IMR-90 (cell line): Measurements from ENCODE around the gene HYOU1. TPM values are rescaled to one million over a fixed set of nuclear protein-coding genes. Genes with fewer than 3 reads are reported as not detected.

ENCODE experiments used
- ATAC-seq: fragments of 200-7000 bp; cut with Tn5 transposase; 2 replicates; pipeline ENCODE4 v1.9.1; 2020; ENCODE audit warnings: low read depth, mild to moderate bottlenecking, moderate library complexity
- BruUV-seq: library from RNA; stranded (reverse); fragments of 400-500 nt; replicated peaks from 2 replicates; lab custom pipeline; 2021; lab: Mats Ljungman, UMichigan
- CTCF ChIA-PET: fragments of 300-600 bp; formaldehyde crosslinking; extraction: SDS; loops from one replicate; lab custom pipeline; 2021; ENCODE audit warnings: antibody characterized with exemption; lab: Yijun Ruan, JAX
- POLR2A ChIA-PET: fragments of 300-600 bp; sonication (Branson Sonifier 250); formaldehyde crosslinking; loops from one replicate; lab custom pipeline; 2022; ENCODE audit warnings: antibody characterized with exemption; ENCODE audit not compliant: unreplicated experiment; lab: Charles Lee
- DNase-seq: peaks from one replicate; pipeline ENCODE4 v3.0.0; 2013
- H2AFZ ChIP-seq: replicated peaks from 2 replicates; pipeline ENCODE3; 2013; ENCODE audit warnings: low read length, mild to moderate bottlenecking; ENCODE audit not compliant: poor library complexity
- H2AK5ac ChIP-seq: 2 replicates; pipeline ENCODE4 v1.6.1; 2013; ENCODE audit warnings: low read depth, low read length, inconsistent platforms
- H2AK9ac ChIP-seq: replicated peaks from 2 replicates; pipeline ENCODE3; 2013; ENCODE audit warnings: mild to moderate bottlenecking, low read depth, low read length, moderate library complexity; ENCODE audit not compliant: poor library complexity
- H2BK120ac ChIP-seq: 2 replicates; pipeline ENCODE4 v1.6.1; 2013; ENCODE audit warnings: low read depth, low read length, inconsistent platforms
- H2BK15ac ChIP-seq: 3 replicates; pipeline ENCODE4 v1.6.1; 2013; ENCODE audit warnings: low read depth, low read length, inconsistent platforms
- H2BK20ac ChIP-seq: 2 replicates; pipeline ENCODE4 v1.6.1; 2013; ENCODE audit warnings: low read depth, mild to moderate bottlenecking, inconsistent platforms, low read length, moderate library complexity
- H2BK5ac ChIP-seq: 2 replicates; pipeline ENCODE4 v1.6.1; 2013; ENCODE audit warnings: mild to moderate bottlenecking, low read depth, low read length, inconsistent platforms; ENCODE audit not compliant: poor library complexity, severe bottlenecking
- H3K14ac ChIP-seq: replicated peaks from 2 replicates; pipeline ENCODE4 v1.6.1; 2013; ENCODE audit warnings: low read depth, low read length, inconsistent platforms
- H3K18ac ChIP-seq: 2 replicates; pipeline ENCODE4 v1.6.1; 2013; ENCODE audit warnings: low read depth, low read length, control low read depth
- H3K23ac ChIP-seq: 2 replicates; pipeline ENCODE4 v1.6.1; 2013; ENCODE audit warnings: low read depth, low read length, inconsistent platforms
- H3K27ac ChIP-seq: 2 replicates; pipeline ENCODE4 v1.5.1; 2013; ENCODE audit warnings: mild to moderate bottlenecking, control low read depth, low read length; ENCODE audit not compliant: insufficient read depth
- H3K27me3 ChIP-seq: 2 replicates; pipeline ENCODE4 v1.6.1; 2013; ENCODE audit warnings: low read length; ENCODE audit not compliant: control insufficient read depth, insufficient read depth
- H3K36me3 ChIP-seq: 2 replicates; pipeline ENCODE4 v1.6.1; 2013; ENCODE audit warnings: low read length, mixed read lengths; ENCODE audit not compliant: control insufficient read depth, insufficient read depth
- H3K4ac ChIP-seq: 2 replicates; pipeline ENCODE4 v1.6.1; 2013; ENCODE audit warnings: low read depth, low read length, inconsistent platforms
- H3K4me1 ChIP-seq: 2 replicates; pipeline ENCODE4 v1.6.1; 2013; ENCODE audit warnings: low read length, mixed read lengths; ENCODE audit not compliant: control insufficient read depth, insufficient read depth
- H3K4me2 ChIP-seq: 2 replicates; pipeline ENCODE4 v1.6.1; 2013; ENCODE audit warnings: low read depth, mild to moderate bottlenecking, control low read depth, low read length, moderate library complexity
- H3K4me3 ChIP-seq: 2 replicates; pipeline ENCODE4 v1.5.1; 2013; ENCODE audit warnings: low read depth, mild to moderate bottlenecking, control low read depth, low read length, moderate library complexity; ENCODE audit not compliant: insufficient read depth
- H3K56ac ChIP-seq: 2 replicates; pipeline ENCODE4 v1.6.1; 2013; ENCODE audit warnings: low read length, inconsistent platforms; ENCODE audit not compliant: insufficient read depth; ENCODE audit errors: extremely low read depth
- H3K79me1 ChIP-seq, 2 experiments: 2 replicates each; pipeline ENCODE4 v1.6.1; 2013; ENCODE audit warnings: low read length in 2 of 2, inconsistent platforms in 1 of 2, low read depth in 1 of 2
- H3K9ac ChIP-seq: 2 replicates; pipeline ENCODE4 v1.6.1; 2013; ENCODE audit warnings: low read depth, low read length, control low read depth
- H3K9me1 ChIP-seq: 2 replicates; pipeline ENCODE4 v1.6.1; 2013; ENCODE audit warnings: low read length, inconsistent platforms; ENCODE audit not compliant: insufficient read depth
- H3K9me3 ChIP-seq: 2 replicates; pipeline ENCODE4 v1.6.1; 2013; ENCODE audit warnings: low read length; ENCODE audit not compliant: control insufficient read depth, insufficient read depth
- H4K20me1 ChIP-seq: 2 replicates; pipeline ENCODE4 v1.6.1; 2013; ENCODE audit warnings: low read length, inconsistent platforms; ENCODE audit not compliant: insufficient read depth
- H4K5ac ChIP-seq: 2 replicates; pipeline ENCODE4 v1.6.1; 2013; ENCODE audit warnings: mild to moderate bottlenecking, low read depth, low read length, control low read depth
- H4K8ac ChIP-seq, 2 experiments: 2 replicates each; pipeline ENCODE4 v1.6.1; 2013; ENCODE audit warnings: low read depth in 2 of 2, low read length in 2 of 2, control low read depth in 1 of 2, inconsistent platforms in 1 of 2
- H4K91ac ChIP-seq: 2 replicates; pipeline ENCODE4 v1.6.1; 2013; ENCODE audit warnings: low read depth, low read length, inconsistent platforms; ENCODE audit not compliant: insufficient read depth
- BHLHE40 ChIP-seq: fragments of 150-350 bp; IDR thresholded peaks from 2 replicates; pipeline ENCODE4 v1.6.1; 2016; ENCODE audit warnings: mild to moderate bottlenecking, low read depth, low read length
- MAFK ChIP-seq: IDR thresholded peaks from 2 replicates; pipeline ENCODE4 v1.6.1; 2012; ENCODE audit warnings: low read depth, low read length, improper control_type of control experiment
- RAD21 ChIP-seq: IDR thresholded peaks from 2 replicates; pipeline ENCODE4 v1.6.1; 2012; ENCODE audit warnings: low read length, improper control_type of control experiment
- RFX5 ChIP-seq: IDR thresholded peaks from 2 replicates; pipeline ENCODE4 v1.8.0; 2012; ENCODE audit warnings: low read depth, mild to moderate bottlenecking, low read length, moderate library complexity
- WGBS, 2 experiments: methylation state at CpG; one replicate each; pipeline versions ENCODE4 v1.1.5 to v1.1.7; 2013; ENCODE audit warnings: missing lambda C conversion rate in 2 of 2; ENCODE audit not compliant: insufficient read length in 1 of 2; ENCODE audit errors: extremely low coverage in 2 of 2; 5-methylcytosine and 5-hydroxymethylcytosine counted together
- dilution Hi-C: fragments of 300-500 bp; cut with HindIII; formaldehyde crosslinking; loops from one replicate; pipeline ENCODE4 v1.14.3; 2018; ENCODE audit warnings: low sequenced_read_pairs; ENCODE audit not compliant: unreplicated experiment
- in situ Hi-C: fragments of 300-500 bp; cut with MboI; formaldehyde crosslinking; loops from 3 replicates; pipeline ENCODE4 v1.14.3; 2019; ENCODE audit warnings: low sequenced_read_pairs, inconsistent platforms, mixed read lengths
- intact Hi-C: fragments of 100-400 bp; cut with micrococcal nuclease; formaldehyde crosslinking; loops from 2 replicates; pipeline ENCODE4 v1.10.0; 2022
- polyA plus RNA-seq, 3 experiments: library from polyadenylated mRNA; depleted of rRNA; stranded (reverse); fragments of >200 nt; gene quantifications; 2 replicates each; pipeline ENCODE4 v1.2.3, GENCODE V29; 2012; ENCODE audit warnings: low replicate concordance in 1 of 3
- total RNA-seq: library from RNA; depleted of rRNA; stranded (reverse); fragments of >200 nt; gene quantifications from 2 replicates; pipeline ENCODE4 v1.2.3, GENCODE V29; 2012
- TF ChIP-seq, protein P1 (sequence below): fragments of 150-350 bp; IDR thresholded peaks from 2 replicates; pipeline ENCODE4 v1.6.1; 2016; ENCODE audit warnings: low read depth, mild to moderate bottlenecking, low read length, moderate library complexity, borderline replicate concordance
- TF ChIP-seq, protein P2 (sequence below): fragments of 150-350 bp; IDR thresholded peaks from 2 replicates; pipeline ENCODE4 v1.6.1; 2017; ENCODE audit warnings: mild to moderate bottlenecking, antibody characterized with exemption, low read length, low read depth

HYOU1 gene
- total and polyA plus RNA-seq, 2 of the 4 experiments (the other 2 are of a cell fraction), result 117 to 181 TPM

DNA sequence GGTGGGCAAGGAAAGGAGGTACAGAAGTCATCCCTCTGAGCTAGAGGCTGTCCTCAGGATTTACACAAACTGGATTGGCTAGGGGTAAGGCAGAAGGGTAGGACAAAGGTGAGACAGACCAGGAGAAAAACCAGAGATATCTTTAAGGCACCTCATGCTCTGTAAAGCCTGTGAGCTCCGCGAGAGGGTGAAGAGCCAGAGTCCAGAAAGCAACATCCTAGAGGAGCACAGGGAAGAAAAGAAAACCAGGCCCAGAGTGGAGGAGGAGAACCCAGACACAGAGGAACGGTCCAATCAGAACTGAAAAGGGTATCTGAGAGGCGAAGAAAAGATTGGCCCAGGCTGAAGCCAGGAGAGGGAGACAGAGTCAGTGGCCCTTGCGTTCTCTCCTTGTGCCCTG, 31.5 kb downstream of the HYOU1 start:
- Histone ChIP-seq H2AK5ac (no peak overlapping the region), H4K20me1 (no peaks in the 10 kb centered on the region; the same call in 1 of the 2 replicates), H3K14ac (no peak overlapping the region), H4K8ac (no peak overlapping the region), H3K79me1 (peaks cover 13 to 50% of the 10 kb centered on the region in 2 experiments; a peak in 3 of 4 replicates), H2BK5ac (no peak overlapping the region), H2AK9ac (no peak overlapping the region), H3K36me3 (peaks cover 25% of the 10 kb centered on the region), H2BK20ac (no peak overlapping the region), H3K4me3 (no peak overlapping the region), H3K27me3 (no peaks in the 10 kb centered on the region), H2BK15ac (no peak overlapping the region), H2AFZ (no peak overlapping the region), H3K27ac (no peak overlapping the region), H3K9me1 (no peaks in the 10 kb centered on the region; the same call in 1 of the 2 replicates), H3K4me2 (no peak overlapping the region), H3K56ac (no peak overlapping the region), H3K4ac (no peak overlapping the region), H2BK120ac (no peak overlapping the region), H3K9ac (no peak overlapping the region), H3K9me3 (no peaks in the 10 kb centered on the region), H4K91ac (no peak overlapping the region), H4K5ac (no peak overlapping the region), H3K18ac (no peak overlapping the region), H3K4me1 (no peaks in the 10 kb centered on the region), H3K23ac (no peak overlapping the region)
- DNase-seq, result no peak
- intact Hi-C loops, result no loop called here
- dilution Hi-C loops, result no loop called here
- POLR2A ChIA-PET, result no interaction called here
- CTCF ChIA-PET, result no interaction called here
- no TSS peak for BruUV-seq
- in situ Hi-C loops, result no loop called here
- TF ChIP-seq, protein P1, sequence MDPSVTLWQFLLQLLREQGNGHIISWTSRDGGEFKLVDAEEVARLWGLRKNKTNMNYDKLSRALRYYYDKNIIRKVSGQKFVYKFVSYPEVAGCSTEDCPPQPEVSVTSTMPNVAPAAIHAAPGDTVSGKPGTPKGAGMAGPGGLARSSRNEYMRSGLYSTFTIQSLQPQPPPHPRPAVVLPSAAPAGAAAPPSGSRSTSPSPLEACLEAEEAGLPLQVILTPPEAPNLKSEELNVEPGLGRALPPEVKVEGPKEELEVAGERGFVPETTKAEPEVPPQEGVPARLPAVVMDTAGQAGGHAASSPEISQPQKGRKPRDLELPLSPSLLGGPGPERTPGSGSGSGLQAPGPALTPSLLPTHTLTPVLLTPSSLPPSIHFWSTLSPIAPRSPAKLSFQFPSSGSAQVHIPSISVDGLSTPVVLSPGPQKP, result no peak
- TF ChIP-seq MAFK (no peak), RAD21 (no peak), BHLHE40 (no peak), RFX5 (no peak)
- TF ChIP-seq, protein P2, sequence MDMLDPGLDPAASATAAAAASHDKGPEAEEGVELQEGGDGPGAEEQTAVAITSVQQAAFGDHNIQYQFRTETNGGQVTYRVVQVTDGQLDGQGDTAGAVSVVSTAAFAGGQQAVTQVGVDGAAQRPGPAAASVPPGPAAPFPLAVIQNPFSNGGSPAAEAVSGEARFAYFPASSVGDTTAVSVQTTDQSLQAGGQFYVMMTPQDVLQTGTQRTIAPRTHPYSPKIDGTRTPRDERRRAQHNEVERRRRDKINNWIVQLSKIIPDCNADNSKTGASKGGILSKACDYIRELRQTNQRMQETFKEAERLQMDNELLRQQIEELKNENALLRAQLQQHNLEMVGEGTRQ, result no peak
- whole genome bisulfite sequencing, 2 experiments, result 92% methylated on average over 3 of the region's 5 CpGs; no CpG with 5 or more reads in 1 of the 2 experiments
- no peak for ATAC-seq
